ENCODE measurements around the gene CRELD2. TPM values are rescaled to one million over a fixed set of nuclear protein-coding genes. Genes with fewer than 3 reads are reported as not detected.

Gene CRELD2
- total and polyA plus RNA-seq, 2 of the 13 experiments (the other 11 are each of a cell fraction or from before 2014, with no cell fraction given) = 17.2 to 44.7 TPM

DNA sequence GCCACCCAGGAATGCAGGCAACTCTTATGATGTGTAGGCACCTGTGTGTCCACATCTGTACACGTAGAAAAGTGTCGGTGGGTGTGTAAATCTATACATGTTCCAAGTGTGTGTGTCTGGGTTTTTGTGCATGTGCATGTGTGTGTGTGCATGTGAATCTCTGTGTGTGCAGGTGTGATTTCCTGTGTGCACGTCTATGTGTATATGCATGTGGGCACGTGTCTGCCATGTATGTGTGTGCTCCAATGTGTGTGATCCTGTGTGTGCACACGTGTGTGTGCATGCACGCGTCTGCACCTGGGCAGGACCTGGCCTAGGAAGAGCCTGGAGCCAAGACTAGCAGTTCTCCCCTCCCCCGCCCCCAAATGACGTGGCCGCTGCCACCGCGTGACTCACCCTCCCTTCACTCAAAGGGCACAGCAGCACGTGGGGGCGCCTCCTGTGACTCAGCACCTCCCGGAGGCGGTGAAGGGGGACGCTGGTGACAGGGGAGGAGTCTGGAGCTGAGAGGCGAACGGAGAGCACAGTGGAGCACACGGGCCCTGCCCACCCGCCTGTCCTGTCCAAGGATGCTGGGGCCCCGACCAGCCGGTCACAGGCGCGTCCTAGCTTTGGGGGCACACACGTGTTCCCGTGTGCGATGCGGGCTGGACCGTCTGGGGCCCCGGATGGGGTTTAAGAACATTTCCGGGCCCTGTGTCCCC lies 52.2 kb downstream of the CRELD2 start (continued):
- TF ChIP-seq, protein P1, sequence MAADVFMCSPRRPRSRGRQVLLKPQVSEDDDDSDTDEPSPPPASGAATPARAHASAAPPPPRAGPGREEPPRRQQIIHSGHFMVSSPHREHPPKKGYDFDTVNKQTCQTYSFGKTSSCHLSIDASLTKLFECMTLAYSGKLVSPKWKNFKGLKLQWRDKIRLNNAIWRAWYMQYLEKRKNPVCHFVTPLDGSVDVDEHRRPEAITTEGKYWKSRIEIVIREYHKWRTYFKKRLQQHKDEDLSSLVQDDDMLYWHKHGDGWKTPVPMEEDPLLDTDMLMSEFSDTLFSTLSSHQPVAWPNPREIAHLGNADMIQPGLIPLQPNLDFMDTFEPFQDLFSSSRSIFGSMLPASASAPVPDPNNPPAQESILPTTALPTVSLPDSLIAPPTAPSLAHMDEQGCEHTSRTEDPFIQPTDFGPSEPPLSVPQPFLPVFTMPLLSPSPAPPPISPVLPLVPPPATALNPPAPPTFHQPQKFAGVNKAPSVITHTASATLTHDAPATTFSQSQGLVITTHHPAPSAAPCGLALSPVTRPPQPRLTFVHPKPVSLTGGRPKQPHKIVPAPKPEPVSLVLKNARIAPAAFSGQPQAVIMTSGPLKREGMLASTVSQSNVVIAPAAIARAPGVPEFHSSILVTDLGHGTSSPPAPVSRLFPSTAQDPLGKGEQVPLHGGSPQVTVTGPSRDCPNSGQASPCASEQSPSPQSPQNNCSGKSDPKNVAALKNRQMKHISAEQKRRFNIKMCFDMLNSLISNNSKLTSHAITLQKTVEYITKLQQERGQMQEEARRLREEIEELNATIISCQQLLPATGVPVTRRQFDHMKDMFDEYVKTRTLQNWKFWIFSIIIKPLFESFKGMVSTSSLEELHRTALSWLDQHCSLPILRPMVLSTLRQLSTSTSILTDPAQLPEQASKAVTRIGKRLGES (CRISPR knock-in tag; IDR thresholded peaks at IDR 0.05; ENCODE audit: borderline replicate concordance) = no peak
- TF ChIP-seq, protein P2, sequence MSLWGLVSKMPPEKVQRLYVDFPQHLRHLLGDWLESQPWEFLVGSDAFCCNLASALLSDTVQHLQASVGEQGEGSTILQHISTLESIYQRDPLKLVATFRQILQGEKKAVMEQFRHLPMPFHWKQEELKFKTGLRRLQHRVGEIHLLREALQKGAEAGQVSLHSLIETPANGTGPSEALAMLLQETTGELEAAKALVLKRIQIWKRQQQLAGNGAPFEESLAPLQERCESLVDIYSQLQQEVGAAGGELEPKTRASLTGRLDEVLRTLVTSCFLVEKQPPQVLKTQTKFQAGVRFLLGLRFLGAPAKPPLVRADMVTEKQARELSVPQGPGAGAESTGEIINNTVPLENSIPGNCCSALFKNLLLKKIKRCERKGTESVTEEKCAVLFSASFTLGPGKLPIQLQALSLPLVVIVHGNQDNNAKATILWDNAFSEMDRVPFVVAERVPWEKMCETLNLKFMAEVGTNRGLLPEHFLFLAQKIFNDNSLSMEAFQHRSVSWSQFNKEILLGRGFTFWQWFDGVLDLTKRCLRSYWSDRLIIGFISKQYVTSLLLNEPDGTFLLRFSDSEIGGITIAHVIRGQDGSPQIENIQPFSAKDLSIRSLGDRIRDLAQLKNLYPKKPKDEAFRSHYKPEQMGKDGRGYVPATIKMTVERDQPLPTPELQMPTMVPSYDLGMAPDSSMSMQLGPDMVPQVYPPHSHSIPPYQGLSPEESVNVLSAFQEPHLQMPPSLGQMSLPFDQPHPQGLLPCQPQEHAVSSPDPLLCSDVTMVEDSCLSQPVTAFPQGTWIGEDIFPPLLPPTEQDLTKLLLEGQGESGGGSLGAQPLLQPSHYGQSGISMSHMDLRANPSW (CRISPR knock-in tag; IDR thresholded peaks at IDR 0.05; ENCODE audit: borderline replicate concordance) = no peak
- no peak for TF ChIP-seq NONO (IDR thresholded peaks at IDR 0.05)
- peak; percentile 90 for TF ChIP-seq NONO (CRISPR knock-in tag; conservative IDR thresholded peaks at IDR 0.05)
- TF ChIP-seq, protein P3, sequence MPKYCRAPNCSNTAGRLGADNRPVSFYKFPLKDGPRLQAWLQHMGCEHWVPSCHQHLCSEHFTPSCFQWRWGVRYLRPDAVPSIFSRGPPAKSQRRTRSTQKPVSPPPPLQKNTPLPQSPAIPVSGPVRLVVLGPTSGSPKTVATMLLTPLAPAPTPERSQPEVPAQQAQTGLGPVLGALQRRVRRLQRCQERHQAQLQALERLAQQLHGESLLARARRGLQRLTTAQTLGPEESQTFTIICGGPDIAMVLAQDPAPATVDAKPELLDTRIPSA (CRISPR knock-in tag; IDR thresholded peaks at IDR 0.05; ENCODE audit: borderline replicate concordance) = no peak
- peak; percentile 69; the same call in 1 of the 2 replicates for TF ChIP-seq ZNF724P (CRISPR knock-in tag; IDR thresholded peaks at IDR 0.05; ENCODE audit: borderline replicate concordance)
- TF ChIP-seq, protein P4, sequence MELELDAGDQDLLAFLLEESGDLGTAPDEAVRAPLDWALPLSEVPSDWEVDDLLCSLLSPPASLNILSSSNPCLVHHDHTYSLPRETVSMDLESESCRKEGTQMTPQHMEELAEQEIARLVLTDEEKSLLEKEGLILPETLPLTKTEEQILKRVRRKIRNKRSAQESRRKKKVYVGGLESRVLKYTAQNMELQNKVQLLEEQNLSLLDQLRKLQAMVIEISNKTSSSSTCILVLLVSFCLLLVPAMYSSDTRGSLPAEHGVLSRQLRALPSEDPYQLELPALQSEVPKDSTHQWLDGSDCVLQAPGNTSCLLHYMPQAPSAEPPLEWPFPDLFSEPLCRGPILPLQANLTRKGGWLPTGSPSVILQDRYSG (CRISPR knock-in tag; IDR thresholded peaks at IDR 0.05) = peak; percentile 62; the same call in 1 of the 2 replicates
- no peak for TF ChIP-seq TEAD2 (CRISPR knock-in tag; IDR thresholded peaks at IDR 0.05)
- no peak for TF ChIP-seq PAX8 (CRISPR knock-in tag; IDR thresholded peaks at IDR 0.05; ENCODE audit: borderline replicate concordance)
- peak; percentile 85 for TF ChIP-seq ELF3 (CRISPR knock-in tag; IDR thresholded peaks at IDR 0.05)
- TF ChIP-seq TCF7L2 (IDR thresholded peaks at IDR 0.05; ENCODE audit: low read depth, low read length) = no peak
- peak; percentile 64 for TF ChIP-seq GABPB1 (CRISPR knock-in tag; IDR thresholded peaks at IDR 0.05)
- TF ChIP-seq PAXIP1 (CRISPR knock-in tag; conservative IDR thresholded peaks at IDR 0.05) = peak; percentile 81
- peak; percentile 46; the same call in 1 of the 2 replicates for TF ChIP-seq ZNF761 (CRISPR knock-in tag; conservative IDR thresholded peaks at IDR 0.05)
- peak; percentile 42; the same call in 1 of the 2 replicates for TF ChIP-seq PHF8 (CRISPR knock-in tag; IDR thresholded peaks at IDR 0.05)
- TF ChIP-seq PPARG (CRISPR knock-in tag; conservative IDR thresholded peaks at IDR 0.05) = peak; percentile 82
- TF ChIP-seq SATB2 (CRISPR knock-in tag; IDR thresholded peaks at IDR 0.05) = 0 out of 2 replicates have a peak, but pooled peaks have one; percentile 73
- TF ChIP-seq ZNF24 (IDR thresholded peaks at IDR 0.05) = no peak

Measured in HepG2 (cell line).